Calu3 (cell line): ENCODE results near the gene CRY1. TPM values are rescaled to one million over a fixed set of nuclear protein-coding genes. Genes with fewer than 3 reads are reported as not detected.

Experiments used
- BruUV-seq: library from RNA; stranded (reverse); fragments of 400-500 nt; replicated peaks from 2 replicates; lab custom pipeline; 2021; lab: Mats Ljungman, UMichigan
- CTCF ChIA-PET: fragments of 300-600 bp; sonication (Branson Sonifier 250); formaldehyde crosslinking; loops from one replicate; lab custom pipeline; 2022; ENCODE audit warnings: antibody characterized with exemption; lab: Charles Lee
- DNase-seq: peaks from one replicate; pipeline ENCODE4 v3.0.0; 2022
- H3K27ac Mint-ChIP-seq: one replicate; pipeline ENCODE4 v1.8.0; 2022; ENCODE audit warnings: mixed read lengths; ENCODE audit not compliant: unreplicated experiment
- H3K27me3 Mint-ChIP-seq: one replicate; pipeline ENCODE4 v1.8.0; 2022; ENCODE audit warnings: mixed read lengths; ENCODE audit not compliant: unreplicated experiment
- H3K36me3 Mint-ChIP-seq: one replicate; pipeline ENCODE4 v1.8.0; 2022; ENCODE audit warnings: mild to moderate bottlenecking, moderate library complexity, mixed read lengths; ENCODE audit not compliant: insufficient read depth, unreplicated experiment
- H3K4me1 Mint-ChIP-seq: one replicate; pipeline ENCODE4 v1.8.0; 2022; ENCODE audit warnings: mild to moderate bottlenecking, low read depth, mixed read lengths; ENCODE audit not compliant: unreplicated experiment
- H3K4me3 Mint-ChIP-seq: one replicate; pipeline ENCODE4 v1.8.0; 2022; ENCODE audit warnings: mild to moderate bottlenecking, low read depth, moderate library complexity, mixed read lengths; ENCODE audit not compliant: unreplicated experiment
- H3K9me3 Mint-ChIP-seq: one replicate; pipeline ENCODE4 v1.8.0; 2022; ENCODE audit warnings: low read depth, mixed read lengths; ENCODE audit not compliant: unreplicated experiment
- CTCF ChIP-seq: fragments of 200-600 bp; IDR thresholded peaks from one replicate; pipeline ENCODE4 v1.8.0; 2022; ENCODE audit warnings: antibody characterized with exemption; ENCODE audit not compliant: unreplicated experiment
- intact Hi-C: fragments of 100-400 bp; cut with micrococcal nuclease; formaldehyde crosslinking; loops from one replicate; pipeline ENCODE4 v1.10.0; 2022; ENCODE audit not compliant: unreplicated experiment
- total RNA-seq: library from RNA; stranded (reverse); gene quantifications from 2 replicates; pipeline ENCODE4 v1.2.3, GENCODE V29; 2022

The CRY1 gene
- total RNA-seq, 1 experiment from 2014 or later, result 19.7 TPM

DNA sequence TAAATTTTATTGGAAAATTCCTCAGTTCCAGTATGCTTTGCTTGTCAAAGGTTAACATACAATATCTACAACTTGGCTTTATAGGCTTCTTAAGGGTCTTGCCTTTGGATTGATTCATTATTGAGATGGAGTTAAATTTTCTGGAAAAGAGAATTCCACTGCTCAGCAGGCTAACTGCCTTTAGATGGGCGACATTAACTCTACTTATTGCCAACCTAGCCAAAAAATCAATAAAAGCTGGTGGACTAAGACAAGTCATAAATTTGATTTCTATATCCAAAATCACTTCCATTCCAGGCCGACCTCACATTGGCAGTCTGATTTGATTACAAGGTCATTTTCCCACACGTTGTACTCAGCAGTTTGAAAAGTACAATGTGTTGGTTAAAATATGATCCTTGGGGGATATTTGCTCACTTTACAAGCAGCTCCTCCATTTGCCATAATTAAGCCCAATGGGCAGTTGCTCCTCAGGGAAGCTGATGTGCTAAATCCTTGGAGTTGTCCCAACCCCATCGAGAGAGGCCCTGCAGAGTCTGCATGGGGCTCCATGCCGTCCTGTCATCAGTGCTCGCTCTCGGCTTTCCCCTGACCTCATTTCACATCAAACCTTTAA is 36.1 kb upstream of the CRY1 start:
- intact Hi-C loops, result no loop called here
- no peaks in the 10 kb centered on the region for H3K36me3 Mint-ChIP-seq
- H3K4me3 Mint-ChIP-seq, result no peak overlapping the region
- no peak overlapping the region for H3K27ac Mint-ChIP-seq
- CTCF ChIA-PET, result no interaction called here
- no peaks in the 10 kb centered on the region for H3K9me3 Mint-ChIP-seq
- BruUV-seq, result no TSS peak
- DNase-seq, result no peak
- H3K27me3 Mint-ChIP-seq, result peaks cover 38% of the 10 kb centered on the region
- TF ChIP-seq CTCF, result no peak
- H3K4me1 Mint-ChIP-seq, result no peaks in the 10 kb centered on the region

DNA sequence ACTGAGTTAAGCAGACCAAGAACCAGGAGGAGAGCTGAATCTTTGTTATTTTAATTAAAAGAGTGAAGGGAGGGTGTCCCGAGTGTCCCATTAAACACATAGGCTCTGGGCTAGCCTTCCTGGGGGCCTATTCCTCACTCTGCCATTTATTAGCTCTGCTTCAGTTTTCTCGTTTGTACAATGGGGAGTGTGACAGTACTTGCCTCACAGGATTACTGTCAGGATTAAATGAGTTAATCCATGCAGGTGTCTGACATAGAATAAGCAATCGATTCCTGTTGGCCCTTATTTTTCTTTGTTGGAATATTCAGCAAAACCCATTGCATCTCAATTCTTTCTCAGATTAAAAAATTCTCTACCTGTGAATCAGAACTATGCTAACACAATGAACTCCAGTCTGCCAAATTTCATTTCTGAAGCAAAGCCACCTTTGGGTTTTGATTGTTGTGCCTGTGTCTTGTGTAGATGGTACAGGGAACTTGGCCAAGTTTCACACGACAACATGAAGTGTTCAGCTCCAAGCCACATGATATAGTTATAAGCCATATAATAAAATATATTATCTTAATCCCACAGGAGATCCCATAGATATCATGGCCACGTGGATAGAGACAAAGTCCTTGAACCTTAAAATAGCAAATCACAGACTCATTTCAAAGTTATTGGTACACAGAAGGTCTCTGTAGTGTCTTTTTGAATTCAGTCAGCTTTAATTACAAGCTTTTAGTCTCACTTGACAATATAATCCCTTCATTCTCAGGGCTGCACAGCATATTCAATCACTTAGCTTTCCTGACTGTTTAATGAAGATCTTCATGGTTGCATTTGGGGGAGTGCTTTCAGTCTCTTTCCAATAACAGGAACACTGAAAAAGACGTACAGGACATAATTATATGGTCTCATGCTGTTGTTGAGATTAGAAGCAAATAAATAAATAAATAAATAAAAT is 34.4 kb upstream of the CRY1 start:
- H3K27me3 Mint-ChIP-seq, result peaks cover 41% of the 10 kb centered on the region
- CTCF ChIA-PET, result no interaction called here
- intact Hi-C loops, result no loop called here
- DNase-seq, result no peak
- H3K4me3 Mint-ChIP-seq, result no peak overlapping the region
- no peak overlapping the region for H3K27ac Mint-ChIP-seq
- no TSS peak for BruUV-seq
- TF ChIP-seq CTCF, result no peak
- H3K36me3 Mint-ChIP-seq, result no peaks in the 10 kb centered on the region
- no peaks in the 10 kb centered on the region for H3K9me3 Mint-ChIP-seq
- no peaks in the 10 kb centered on the region for H3K4me1 Mint-ChIP-seq

DNA sequence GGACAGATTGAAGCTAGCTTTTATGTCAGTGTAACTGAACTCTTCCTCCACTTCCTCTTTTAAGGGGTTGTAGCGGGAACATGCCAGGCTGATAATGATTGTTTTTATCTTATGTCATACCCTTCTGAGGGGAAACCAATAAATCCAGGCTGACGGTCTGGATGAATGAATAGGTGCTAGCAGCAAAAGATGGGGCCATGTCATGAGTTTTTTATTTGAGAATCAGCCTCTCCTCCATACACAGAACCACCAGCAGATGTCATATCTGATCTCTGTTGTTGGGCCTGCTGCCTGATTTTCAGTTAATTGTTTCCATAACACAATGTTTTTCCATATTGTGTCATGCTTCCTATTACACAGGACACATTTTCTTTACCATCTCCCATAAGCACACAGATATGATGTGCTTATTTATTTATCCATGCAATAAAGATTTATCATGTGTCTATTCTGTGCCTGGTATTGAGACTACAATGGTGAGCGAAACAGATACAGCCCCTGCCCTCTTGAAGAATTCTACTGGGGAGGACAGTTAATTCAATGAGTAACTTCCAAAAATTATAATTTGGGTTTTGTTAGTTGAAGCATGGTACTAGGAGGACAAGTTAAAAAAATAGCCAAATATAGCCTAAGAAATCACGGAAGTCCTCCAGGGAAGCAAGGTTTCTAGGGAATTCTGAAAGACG is 33.6 kb upstream of the CRY1 start:
- Mint-ChIP-seq H3K9me3 (no peaks in the 10 kb centered on the region), H3K4me3 (no peak overlapping the region), H3K27ac (no peak overlapping the region), H3K36me3 (no peaks in the 10 kb centered on the region), H3K27me3 (peaks cover 41% of the 10 kb centered on the region), H3K4me1 (no peaks in the 10 kb centered on the region)
- CTCF ChIA-PET, result no interaction called here
- no peak for DNase-seq
- no TSS peak for BruUV-seq
- no peak for TF ChIP-seq CTCF
- intact Hi-C loops, result no loop called here

DNA sequence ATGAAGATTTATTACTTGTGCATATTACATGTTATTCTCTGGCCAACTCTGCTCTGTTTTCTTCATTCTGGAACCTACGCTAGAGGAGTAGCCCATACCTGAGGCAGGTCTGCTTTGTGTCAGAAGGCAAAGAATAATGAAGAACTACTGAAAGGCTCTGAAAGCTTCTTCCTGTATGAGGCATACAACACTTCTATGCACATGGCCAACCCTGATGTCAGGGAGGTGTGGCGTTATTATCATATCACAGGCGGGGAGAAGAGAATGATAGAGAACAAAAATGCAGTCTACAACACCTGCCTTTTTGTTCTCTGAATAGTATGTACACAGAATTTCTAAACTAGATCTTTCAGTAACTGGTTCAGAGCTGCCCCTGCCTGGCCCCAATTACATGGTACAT is 32.5 kb upstream of the CRY1 start:
- peaks cover 47% of the 10 kb centered on the region for H3K27me3 Mint-ChIP-seq
- no peaks in the 10 kb centered on the region for H3K4me1 Mint-ChIP-seq
- H3K4me3 Mint-ChIP-seq, result no peak overlapping the region
- no TSS peak for BruUV-seq
- TF ChIP-seq CTCF, result no peak
- no peak overlapping the region for H3K27ac Mint-ChIP-seq
- no peak for DNase-seq
- CTCF ChIA-PET, result interaction anchor here (0.7 kb wide), 1 partner anchor 491 kb away, joined by 3 read pairs; no protein-coding TSS in a partner anchor
- no peaks in the 10 kb centered on the region for H3K36me3 Mint-ChIP-seq
- no peaks in the 10 kb centered on the region for H3K9me3 Mint-ChIP-seq
- intact Hi-C loops, result no loop called here
